ENCODE results near the gene TTC8.

DNA sequence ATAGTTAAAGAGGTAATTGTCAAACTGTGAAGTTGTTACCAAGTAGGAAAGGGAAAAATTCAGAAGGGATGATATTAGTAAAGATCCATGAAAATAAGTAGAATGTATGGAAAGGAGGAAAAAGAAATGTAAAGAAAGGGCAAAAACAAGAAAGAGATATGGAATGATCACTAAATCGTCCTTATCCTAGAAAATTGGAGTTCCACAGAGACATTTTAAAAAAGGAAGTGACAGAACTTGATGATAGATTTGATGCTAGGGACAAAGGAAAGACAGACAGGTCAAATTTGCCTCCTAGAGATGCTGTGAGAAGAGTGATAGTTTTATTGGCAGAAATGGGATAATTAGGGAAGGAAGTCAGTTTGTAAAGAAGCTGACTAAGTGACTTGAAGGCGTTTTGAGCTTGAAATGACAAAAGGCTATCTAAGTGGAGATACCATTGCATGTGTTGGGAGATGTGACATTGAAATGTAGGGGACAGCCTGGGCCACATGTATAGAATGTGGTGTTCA lies 20.6 kb downstream of the TTC8 start:
- TF ChIP-seq, protein P1, sequence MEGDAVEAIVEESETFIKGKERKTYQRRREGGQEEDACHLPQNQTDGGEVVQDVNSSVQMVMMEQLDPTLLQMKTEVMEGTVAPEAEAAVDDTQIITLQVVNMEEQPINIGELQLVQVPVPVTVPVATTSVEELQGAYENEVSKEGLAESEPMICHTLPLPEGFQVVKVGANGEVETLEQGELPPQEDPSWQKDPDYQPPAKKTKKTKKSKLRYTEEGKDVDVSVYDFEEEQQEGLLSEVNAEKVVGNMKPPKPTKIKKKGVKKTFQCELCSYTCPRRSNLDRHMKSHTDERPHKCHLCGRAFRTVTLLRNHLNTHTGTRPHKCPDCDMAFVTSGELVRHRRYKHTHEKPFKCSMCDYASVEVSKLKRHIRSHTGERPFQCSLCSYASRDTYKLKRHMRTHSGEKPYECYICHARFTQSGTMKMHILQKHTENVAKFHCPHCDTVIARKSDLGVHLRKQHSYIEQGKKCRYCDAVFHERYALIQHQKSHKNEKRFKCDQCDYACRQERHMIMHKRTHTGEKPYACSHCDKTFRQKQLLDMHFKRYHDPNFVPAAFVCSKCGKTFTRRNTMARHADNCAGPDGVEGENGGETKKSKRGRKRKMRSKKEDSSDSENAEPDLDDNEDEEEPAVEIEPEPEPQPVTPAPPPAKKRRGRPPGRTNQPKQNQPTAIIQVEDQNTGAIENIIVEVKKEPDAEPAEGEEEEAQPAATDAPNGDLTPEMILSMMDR (IDR thresholded peaks at IDR 0.05; ENCODE audit: low read depth, low read length, missing input control), result no peak
- TF ChIP-seq, protein P2, sequence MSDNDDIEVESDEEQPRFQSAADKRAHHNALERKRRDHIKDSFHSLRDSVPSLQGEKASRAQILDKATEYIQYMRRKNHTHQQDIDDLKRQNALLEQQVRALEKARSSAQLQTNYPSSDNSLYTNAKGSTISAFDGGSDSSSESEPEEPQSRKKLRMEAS (IDR thresholded peaks at IDR 0.05), result no peak
- TF ChIP-seq RAD21 (IDR thresholded peaks at IDR 0.05) (no peak), HNF4A (conservative IDR thresholded peaks at IDR 0.05) (no peak), JUND (IDR thresholded peaks at IDR 0.05) (no peak)

Data from liver (tissue), 3 donors.